HepG2 (cell line): ENCODE measurements around the gene SPATA7. TPM values are rescaled to one million over a fixed set of nuclear protein-coding genes. Genes with fewer than 3 reads are reported as not detected.

Experiments
- ATAC-seq: fragments of 200-7000 bp; cut with Tn5 transposase; 3 replicates; pipeline ENCODE4 v1.9.1; 2020; ENCODE audit warnings: mild to moderate bottlenecking, moderate library complexity
- BruUV-seq: library from RNA; stranded (reverse); fragments of 400-500 nt; replicated peaks from 2 replicates; lab custom pipeline; 2021; lab: Mats Ljungman, UMichigan
- CTCF ChIA-PET: fragments of 300-600 bp; formaldehyde crosslinking; extraction: SDS; loops from one replicate; lab custom pipeline; 2021; ENCODE audit warnings: low total read pairs, inconsistent platforms, low intra/inter-chr PET ratio; lab: Yijun Ruan, JAX
- POLR2A ChIA-PET: fragments of 350-600 bp; sonication (Branson Sonifier 250); formaldehyde crosslinking; loops from one replicate; lab custom pipeline; 2020; ENCODE audit warnings: antibody characterized with exemption, inconsistent platforms; lab: Yijun Ruan, JAX
- DNase-seq: peaks from one replicate; pipeline ENCODE4 v3.0.0-alpha.2; 2015; ENCODE audit warnings: low spot score
- FAIRE-seq: peaks from 3 replicates; lab custom pipeline; 2011; peaks lifted over from hg19 to GRCh38; lab: Jason Lieb, UNC
- H2AFZ ChIP-seq: one replicate; pipeline ENCODE4 v1.6.1; 2011; ENCODE audit warnings: low read length, inconsistent platforms
- H3K27ac ChIP-seq: fragments of 300-600 bp; 3 replicates; pipeline ENCODE4 v1.8.0; 2011; ENCODE audit warnings: mixed run types, mild to moderate bottlenecking, mixed read lengths, low read length, inconsistent platforms; ENCODE audit not compliant: insufficient read depth; ENCODE audit errors: extremely low read length
- H3K27me3 ChIP-seq, 2 experiments: fragments of 200-600 bp in 1 of 2; 2 replicates in 1 of 2; 3 replicates in 1 of 2; pipeline versions ENCODE4 v1.6.0 to v1.8.0; 2011; ENCODE audit warnings: low read length in 2 of 2, mild to moderate bottlenecking in 2 of 2, moderate library complexity in 2 of 2, inconsistent platforms in 1 of 2; ENCODE audit not compliant: insufficient read depth in 2 of 2, control insufficient read depth in 1 of 2
- H3K36me3 ChIP-seq, 2 experiments: fragments of 200-600 bp in 1 of 2; replicated peaks in 1 of 2; 2 replicates in 1 of 2; 3 replicates in 1 of 2; pipeline versions ENCODE4 v1.5.1 to v1.8.0; 2011; ENCODE audit warnings: low read length in 2 of 2, inconsistent platforms in 1 of 2; ENCODE audit not compliant: insufficient read depth in 2 of 2, control insufficient read depth in 1 of 2
- H3K4me1 ChIP-seq: 2 replicates; pipeline ENCODE4 v1.5.1; 2012; ENCODE audit warnings: low read length, inconsistent platforms; ENCODE audit not compliant: insufficient read depth
- H3K4me2 ChIP-seq: 2 replicates; pipeline ENCODE4 v1.6.0; 2011; ENCODE audit warnings: low read depth, low read length, inconsistent platforms
- H3K4me3 ChIP-seq, 3 experiments: fragments of 200-600 bp in 1 of 3; sonication (generic), shearing (Covaris generic) in 1 of 3; replicated peaks in 1 of 3; 2 replicates each; pipeline ENCODE4 v1.5.1; 2011 to 2016; ENCODE audit warnings: low read length in 3 of 3, inconsistent platforms in 2 of 3, low read depth in 2 of 3, mild to moderate bottlenecking in 2 of 3, control low read depth in 1 of 3, mixed read lengths in 1 of 3; ENCODE audit not compliant: insufficient read depth in 1 of 3
- H3K79me2 ChIP-seq: one replicate; pipeline ENCODE4 v1.6.1; 2011; ENCODE audit warnings: low read length, inconsistent platforms; ENCODE audit not compliant: insufficient read depth
- H3K9ac ChIP-seq: 2 replicates; pipeline ENCODE4 v1.6.0; 2011; ENCODE audit warnings: mild to moderate bottlenecking, low read depth, low read length, inconsistent platforms; ENCODE audit not compliant: insufficient read depth
- H3K9me3 ChIP-seq: 2 replicates; pipeline ENCODE4 v1.5.1; 2012; ENCODE audit warnings: mild to moderate bottlenecking, low read length
- H4K20me1 ChIP-seq: 2 replicates; pipeline ENCODE4 v1.6.0; 2011; ENCODE audit warnings: inconsistent platforms, mild to moderate bottlenecking, low read length, moderate library complexity; ENCODE audit not compliant: insufficient read depth
- ARNT2 ChIP-seq: sonication (generic); formaldehyde crosslinking; IDR thresholded peaks from 2 replicates; pipeline ENCODE4 v1.8.0; 2022; ENCODE audit warnings: mild to moderate bottlenecking, low read depth, missing genetic modification reagents, moderate library complexity
- ELF3 ChIP-seq: IDR thresholded peaks from 2 replicates; pipeline ENCODE4 v1.6.1; 2016; ENCODE audit warnings: missing genetic modification reagents, missing compliant biosample characterization
- KLF6 ChIP-seq: IDR thresholded peaks from 2 replicates; pipeline ENCODE4 v1.8.0; 2016; ENCODE audit warnings: missing biosample characterization, missing genetic modification reagents
- MLLT10 ChIP-seq: sonication (generic); formaldehyde crosslinking; IDR thresholded peaks from 2 replicates; pipeline ENCODE4 v1.4.0; 2020; ENCODE audit warnings: missing genetic modification reagents
- PAXIP1 ChIP-seq: sonication (generic); formaldehyde crosslinking; conservative IDR thresholded peaks from 2 replicates; pipeline ENCODE4 v1.4.0; 2020; ENCODE audit warnings: mild to moderate bottlenecking, missing genetic modification reagents, moderate library complexity
- POGZ ChIP-seq: sonication (generic); formaldehyde crosslinking; IDR thresholded peaks from 2 replicates; pipeline ENCODE4 v1.4.0; 2020; ENCODE audit warnings: mild to moderate bottlenecking, missing genetic modification reagents
- RARG ChIP-seq: sonication (generic); formaldehyde crosslinking; IDR thresholded peaks from 2 replicates; pipeline ENCODE4 v1.4.0; 2020; ENCODE audit warnings: low read depth, mild to moderate bottlenecking, missing genetic modification reagents
- REST ChIP-seq, 2 experiments: IDR thresholded peaks; 2 replicates each; pipeline ENCODE4 v1.6.1; 2011 to 2012; ENCODE audit warnings: low read length in 2 of 2, borderline replicate concordance in 1 of 2, low read depth in 1 of 2, mild to moderate bottlenecking in 1 of 2, moderate library complexity in 1 of 2
- XRCC5 ChIP-seq: fragments of 200-400 bp; formaldehyde crosslinking; optimal IDR thresholded peaks from 2 replicates; pipeline ENCODE3; 2017; ENCODE audit warnings: mild to moderate bottlenecking, low read length
- ZMYM4 ChIP-seq: sonication (generic); formaldehyde crosslinking; IDR thresholded peaks from 2 replicates; pipeline ENCODE4 v1.8.1; 2023; ENCODE audit warnings: mild to moderate bottlenecking, missing genetic modification reagents
- ZNF20 ChIP-seq: sonication (generic); formaldehyde crosslinking; IDR thresholded peaks from 2 replicates; pipeline ENCODE4 v1.4.0; 2020; ENCODE audit warnings: mild to moderate bottlenecking, moderate library complexity, missing genetic modification reagents
- ZSCAN29 ChIP-seq: sonication (generic); formaldehyde crosslinking; conservative IDR thresholded peaks from 2 replicates; pipeline ENCODE4 v1.4.0; 2020; ENCODE audit warnings: mild to moderate bottlenecking, missing genetic modification reagents
- WGBS: methylation state at CpG from one replicate; pipeline ENCODE4 v1.1.6; 2017; ENCODE audit warnings: low lambda C conversion rate; 5-methylcytosine and 5-hydroxymethylcytosine counted together
- in situ Hi-C: cut with HindIII; loops from 2 replicates; pipeline ENCODE4 v1.10.0; 2017; ENCODE audit warnings: low pct_unique_long_range_greater_than_20kb; ENCODE audit not compliant: extremely low pct_ligation_motif_present
- intact Hi-C: fragments of 100-400 bp; cut with micrococcal nuclease; formaldehyde crosslinking; loops from one replicate; pipeline ENCODE4 v1.10.0; 2022; ENCODE audit not compliant: unreplicated experiment
- polyA plus RNA-seq, 8 experiments: library from polyadenylated mRNA; depleted of rRNA in 3 of 8; stranded (reverse) in 7 of 8; unstranded in 1 of 8; fragments of >200 nt; fragmentation: Illumina TruSeq in 4 of 8; extraction: Trizol in 4 of 8; gene quantifications; 2 replicates each; pipeline versions ENCODE4 v1.2.1 to v1.2.3, GENCODE V29; 2011 to 2016; ENCODE audit warnings: low read depth in 4 of 8, missing spikeins in 1 of 8, mixed read lengths in 1 of 8; ENCODE audit not compliant: insufficient read depth in 1 of 8
- total RNA-seq, 5 experiments: library from RNA; depleted of rRNA; stranded (reverse); fragments of >200 nt; fragmentation: Illumina TruSeq; extraction: Trizol; gene quantifications; 2 replicates each; pipeline ENCODE4 v1.2.3, GENCODE V29; 2016; ENCODE audit warnings: low read depth in 1 of 5

SPATA7 gene
- total and polyA plus RNA-seq, 2 of the 13 experiments (the other 11 are each of a cell fraction or from before 2014, with no cell fraction given) = 3.6 to 5.5 TPM

- no peak for TF ChIP-seq REST (IDR thresholded peaks at IDR 0.05; ENCODE audit: borderline replicate concordance in 1 of 2, low read depth in 1 of 2, low read length in 2 of 2)
- no peak for TF ChIP-seq ZSCAN29 (CRISPR knock-in tag)
- no peak for TF ChIP-seq ELF3 (CRISPR knock-in tag)
- TF ChIP-seq, all 625 proteins: peak for 0
- Histone ChIP-seq H3K27me3 (no peaks in the 10 kb centered on the region), H3K9me3 (no peaks in the 10 kb centered on the region), H3K4me2 (no peak overlapping the region), H3K27ac (no peak overlapping the region), H3K36me3 (no peaks in the 10 kb centered on the region), H3K4me3 (no peak overlapping the region), H3K9ac (no peak overlapping the region), H3K79me2 (no peaks in the 10 kb centered on the region), H3K4me1 (peaks cover 9% of the 10 kb centered on the region), H2AFZ (no peak overlapping the region), H4K20me1 (no peaks in the 10 kb centered on the region)
- CTCF ChIA-PET = no interaction called here
- no peak for DNase-seq
- in situ Hi-C loops (no loop called here), intact Hi-C loops (no loop called here)
- POLR2A ChIA-PET = no interaction called here
- WGBS = 62% methylated on average over 3 of the region's 3 CpGs
- BruUV-seq = no TSS peak
- FAIRE-seq = no peak
- no peak for ATAC-seq
Measured at GRCh38 chr14:88352698-88353097, 32.8 kb upstream of the SPATA7 start.

- no peaks in the 10 kb centered on the region for H3K79me2 ChIP-seq
- H3K27me3 ChIP-seq = no peaks in the 10 kb centered on the region
- in situ Hi-C loops (no loop called here), intact Hi-C loops (no loop called here)
- H3K9me3 ChIP-seq = no peaks in the 10 kb centered on the region
- DNase-seq (peak; percentile 45), FAIRE-seq (no peak), ATAC-seq (no peak)
- no peak overlapping the region for H3K9ac ChIP-seq
- H2AFZ ChIP-seq = no peak overlapping the region
- CTCF ChIA-PET = no interaction called here
- H3K27ac ChIP-seq = no peak overlapping the region
- no peaks in the 10 kb centered on the region for H4K20me1 ChIP-seq
- BruUV-seq = no TSS peak
- POLR2A ChIA-PET = no interaction called here
- H3K4me1 ChIP-seq = peaks cover 9% of the 10 kb centered on the region
- no peaks in the 10 kb centered on the region for H3K36me3 ChIP-seq
- no peak overlapping the region for H3K4me3 ChIP-seq
- WGBS = 10% methylated on average over 3 of the region's 3 CpGs
- H3K4me2 ChIP-seq = 0 out of 2 replicates have a peak overlapping the region, but pooled peaks have one; percentile 9
- no peak for TF ChIP-seq RARG
- TF ChIP-seq ARNT2 (CRISPR knock-in tag) = no peak
- TF ChIP-seq KLF6 (CRISPR knock-in tag) = no peak
- no peak for TF ChIP-seq XRCC5
- 0 out of 2 replicates have a peak, but pooled peaks have one; percentile 55 for TF ChIP-seq ZMYM4 (CRISPR knock-in tag)
- TF ChIP-seq MLLT10 (CRISPR knock-in tag) = no peak
- TF ChIP-seq ZNF20 = no peak
- TF ChIP-seq PAXIP1 (CRISPR knock-in tag) = no peak
- TF ChIP-seq POGZ (CRISPR knock-in tag) = 0 out of 2 replicates have a peak, but pooled peaks have one; percentile 20
Measured at GRCh38 chr14:88354358-88354757, 31.1 kb upstream of the SPATA7 start.
